Lower leg skin (tissue), 4 donors: Measurements from ENCODE around the gene EXOSC2. TPM values are rescaled to one million over a fixed set of nuclear protein-coding genes. Genes with fewer than 3 reads are reported as not detected.

Source experiments
- DNase-seq, 2 donors: peaks; one replicate each; pipeline ENCODE4 v3.0.0-alpha.2; 2019; ENCODE audit warnings: low spot score in 2 of 2
- H3K4me3 ChIP-seq: fragments of 200-600 bp; sonication (generic); 2 replicates; pipeline ENCODE4 v1.5.1; 2017; ENCODE audit warnings: mild to moderate bottlenecking, low read depth; ENCODE audit not compliant: poor library complexity, severe bottlenecking
- CTCF ChIP-seq, 3 donors: fragments of 450-650 bp; IDR thresholded peaks; one replicate each; pipeline ENCODE4 v1.5.1; 2016; ENCODE audit warnings: antibody characterized with exemption in 3 of 3, mild to moderate bottlenecking in 3 of 3, moderate library complexity in 2 of 3
- POLR2A ChIP-seq, 2 donors: fragments of 450-650 bp; IDR thresholded peaks; one replicate each; pipeline ENCODE4 v1.6.1; 2016 to 2017; ENCODE audit warnings: antibody characterized with exemption in 2 of 2, mild to moderate bottlenecking in 1 of 2, moderate library complexity in 1 of 2
- WGBS, 2 donors: methylation state at CpG; one replicate each; pipeline ENCODE4 v1.1.5; 2018; 5-methylcytosine and 5-hydroxymethylcytosine counted together
- intact Hi-C: fragments of 100-400 bp; cut with DNase I; formaldehyde crosslinking; loops from one replicate; pipeline ENCODE4 v1.15.0; 2023; ENCODE audit warnings: low total_unique reads
- total RNA-seq, 4 donors: library from RNA; depleted of rRNA; stranded (reverse); fragments of >200 nt; gene quantifications; one replicate each; pipeline ENCODE4 v1.1.0, GENCODE V29; 2016

The EXOSC2 gene
- total RNA-seq, 4 donors from 2014 or later: 14.8 to 19.7 (median 17.9) TPM

- no peak for TF ChIP-seq CTCF (IDR thresholded peaks at IDR 0.05)
- TF ChIP-seq POLR2A (IDR thresholded peaks at IDR 0.05): no peak
- peak overlapping the region; percentile 93 for H3K4me3 ChIP-seq
- 0 to 1% methylated on average over 29 to 60 of the region's 68 CpGs for WGBS, 2 donors
- DNase-seq: peak; percentile 97 to 99
- intact Hi-C loops: no loop called here
Observed at GRCh38 chr9:130712564-130713285, 19.1 kb downstream of the EXOSC2 start.

- TF ChIP-seq POLR2A (IDR thresholded peaks at IDR 0.05) (no peak), CTCF (IDR thresholded peaks at IDR 0.05) (no peak)
- H3K4me3 ChIP-seq: peak overlapping the region; percentile 93
- DNase-seq: no peak
- intact Hi-C loops: no loop called here
- 1% methylated on average over 30 to 31 of the region's 37 CpGs for WGBS, 2 donors
Observed at GRCh38 chr9:130713286-130713960, 19.8 kb downstream of the EXOSC2 start.

GRCh38 chr9:130714586-130715110 lies 21.1 kb downstream of the EXOSC2 start:
- DNase-seq: no peak
- no peak for TF ChIP-seq POLR2A (IDR thresholded peaks at IDR 0.05)
- TF ChIP-seq CTCF (IDR thresholded peaks at IDR 0.05): no peak
- 32 to 41% methylated on average over 7 of the region's 7 CpGs for WGBS, 2 donors
- no peak overlapping the region for H3K4me3 ChIP-seq
- intact Hi-C loops: no loop called here

- WGBS, 2 donors: 16 to 21% methylated on average over 3 of the region's 3 CpGs
- DNase-seq: no peak
Observed at GRCh38 chr9:130715270-130715669, 21.7 kb downstream of the EXOSC2 start.

GRCh38 chr9:130718562-130718961 lies 25.0 kb downstream of the EXOSC2 start:
- no peak for DNase-seq
- intact Hi-C loops: no loop called here
- TF ChIP-seq POLR2A (IDR thresholded peaks at IDR 0.05) (no peak), CTCF (IDR thresholded peaks at IDR 0.05) (no peak)
- 87 to 88% methylated on average over 3 of the region's 3 CpGs for WGBS, 2 donors
- H3K4me3 ChIP-seq: no peak overlapping the region

More at GRCh38 chr9:130715270-130715669, 21.7 kb downstream of the EXOSC2 start:
- H3K4me3 ChIP-seq: no peak overlapping the region
- intact Hi-C loops: no loop called here
- TF ChIP-seq POLR2A (IDR thresholded peaks at IDR 0.05) (no peak), CTCF (IDR thresholded peaks at IDR 0.05) (no peak)
